ENCODE measurements around the gene C6orf47. TPM values are rescaled to one million over a fixed set of nuclear protein-coding genes. Genes with fewer than 3 reads are reported as not detected.

C6orf47 gene
- total and polyA plus RNA-seq, 4 donors: 18.9 to 26.8 (median 24.0) TPM

- ATAC-seq (ENCODE audit: insufficient read depth, low FRiP score) (no peak), DNase-seq (no peak)
- H3K4me1 ChIP-seq (ENCODE audit: control insufficient read depth in 5 of 5, insufficient read depth in 5 of 5, low read length in 5 of 5): peaks cover 4 to 37% (median 14%) of the 10 kb centered on the region in 5 donors
- no peaks in the 10 kb centered on the region for H3K27me3 ChIP-seq (ENCODE audit: control insufficient read depth in 3 of 3, insufficient read depth in 3 of 3, low read length in 2 of 3)
- WGBS, 2 donors: 94 to 95% methylated on average over 8 of the region's 8 CpGs
- no peaks in the 10 kb centered on the region for H3K9me3 ChIP-seq (ENCODE audit: control insufficient read depth in 4 of 4, insufficient read depth in 3 of 4, low read length in 3 of 4)
- no peak overlapping the region for H3K4me3 ChIP-seq
- H3K36me3 ChIP-seq (ENCODE audit: control insufficient read depth in 4 of 4, insufficient read depth in 4 of 4, low read length in 4 of 4): peaks cover 3 to 18% (median 7%) of the 10 kb centered on the region in 4 donors
- no peak overlapping the region for H3K27ac ChIP-seq (ENCODE audit: low read depth in 1 of 2, low read length in 1 of 2)
- no peak for TF ChIP-seq CTCF (IDR thresholded peaks at IDR 0.05; ENCODE audit: control extremely low read depth, extremely low read depth)
- H3K9ac ChIP-seq (ENCODE audit: insufficient read depth in 1 of 2, low read length in 2 of 2): no peak overlapping the region
Measured at GRCh38 chr6:31654574-31655348, 5.8 kb downstream of the C6orf47 start.

- DNase-seq: peak in 1 of 3 donors; percentile 95
- no peak for TF ChIP-seq CTCF (IDR thresholded peaks at IDR 0.05; ENCODE audit: control extremely low read depth, extremely low read depth)
- peaks cover 17 to 27% (median 22%) of the 10 kb centered on the region in 4 donors for H3K36me3 ChIP-seq (ENCODE audit: control insufficient read depth in 4 of 4, insufficient read depth in 4 of 4, low read length in 4 of 4)
- peak overlapping the region; percentile 53 for H3K4me3 ChIP-seq
- peak overlapping the region; percentile 93 to 98 for H3K27ac ChIP-seq (ENCODE audit: low read depth in 1 of 2, low read length in 1 of 2)
- peak; percentile 87 for ATAC-seq (ENCODE audit: insufficient read depth, low FRiP score)
- H3K27me3 ChIP-seq (ENCODE audit: control insufficient read depth in 3 of 3, insufficient read depth in 3 of 3, low read length in 2 of 3): no peaks in the 10 kb centered on the region
- no peaks in the 10 kb centered on the region for H3K9me3 ChIP-seq (ENCODE audit: control insufficient read depth in 4 of 4, insufficient read depth in 3 of 4, low read length in 3 of 4)
- 7 to 8% methylated on average over 37 of the region's 37 CpGs for WGBS, 2 donors
- H3K9ac ChIP-seq (ENCODE audit: insufficient read depth in 1 of 2, low read length in 2 of 2): peak overlapping the region; percentile 72 to 96
- H3K4me1 ChIP-seq (ENCODE audit: control insufficient read depth in 5 of 5, insufficient read depth in 5 of 5, low read length in 5 of 5): peaks cover 4 to 21% (median 7%) of the 10 kb centered on the region in 5 donors
Measured at GRCh38 chr6:31652925-31653724, 7.5 kb downstream of the C6orf47 start.

GRCh38 chr6:31651602-31652191 lies 8.9 kb downstream of the C6orf47 start:
- no peaks in the 10 kb centered on the region for H3K27me3 ChIP-seq (ENCODE audit: control insufficient read depth in 3 of 3, insufficient read depth in 3 of 3, low read length in 2 of 3)
- peak in 1 of 3 donors; percentile 80 for DNase-seq
- peak; percentile 43 for ATAC-seq (ENCODE audit: insufficient read depth, low FRiP score)
- 4% methylated on average over 29 of the region's 29 CpGs for WGBS, 2 donors
- H3K9me3 ChIP-seq (ENCODE audit: control insufficient read depth in 4 of 4, insufficient read depth in 3 of 4, low read length in 3 of 4): no peaks in the 10 kb centered on the region
- H3K36me3 ChIP-seq (ENCODE audit: control insufficient read depth in 4 of 4, insufficient read depth in 4 of 4, low read length in 4 of 4): peaks cover 20 to 31% (median 27%) of the 10 kb centered on the region in 4 donors
- peak overlapping the region; percentile 74 for H3K4me3 ChIP-seq
- peak overlapping the region; percentile 58 to 87 for H3K9ac ChIP-seq (ENCODE audit: insufficient read depth in 1 of 2, low read length in 2 of 2)
- TF ChIP-seq CTCF (IDR thresholded peaks at IDR 0.05; ENCODE audit: control extremely low read depth, extremely low read depth): no peak
- peaks cover 4 to 20% (median 7%) of the 10 kb centered on the region in 5 donors for H3K4me1 ChIP-seq (ENCODE audit: control insufficient read depth in 5 of 5, insufficient read depth in 5 of 5, low read length in 5 of 5)
- peak overlapping the region; percentile 93 to 98 for H3K27ac ChIP-seq (ENCODE audit: low read depth in 1 of 2, low read length in 1 of 2)
